Panc1 (cell line): ENCODE measurements around the gene RRAS. TPM values are rescaled to one million over a fixed set of nuclear protein-coding genes. Genes with fewer than 3 reads are reported as not detected.

Experiments used
- ATAC-seq: fragments of 200-7000 bp; cut with Tn5 transposase; 2 replicates; pipeline ENCODE4 v1.9.1; 2020; ENCODE audit warnings: mild to moderate bottlenecking, moderate library complexity
- BruUV-seq: library from RNA; stranded (reverse); fragments of 400-500 nt; replicated peaks from 2 replicates; lab custom pipeline; 2021; lab: Mats Ljungman, UMichigan
- CTCF ChIA-PET: fragments of 300-600 bp; sonication (Branson Sonifier 250); formaldehyde crosslinking; loops from one replicate; lab custom pipeline; 2022; ENCODE audit warnings: antibody characterized with exemption; lab: Charles Lee
- POLR2A ChIA-PET: fragments of 300-600 bp; sonication (Branson Sonifier 250); formaldehyde crosslinking; loops from one replicate; lab custom pipeline; 2022; ENCODE audit warnings: antibody characterized with exemption; lab: Charles Lee
- DNase-seq: peaks from one replicate; pipeline ENCODE4 v3.0.0-alpha.2; 2010; ENCODE audit warnings: low read depth, low spot score
- H3K27ac ChIP-seq: 2 replicates; pipeline ENCODE4 v1.5.1; 2011; ENCODE audit warnings: mild to moderate bottlenecking, low read length, inconsistent platforms
- H3K27me3 ChIP-seq: fragments of 200-500 bp; sonication (Bioruptor generic); 2 replicates; pipeline ENCODE4 v1.6.0; 2014; ENCODE audit warnings: low read length, inconsistent platforms; ENCODE audit not compliant: control insufficient read depth, insufficient read depth
- H3K36me3 ChIP-seq: fragments of 200-500 bp; sonication (Bioruptor generic); 2 replicates; pipeline ENCODE4 v1.5.1; 2014; ENCODE audit warnings: inconsistent platforms, mild to moderate bottlenecking, low read length, moderate library complexity; ENCODE audit not compliant: control insufficient read depth, insufficient read depth
- H3K4me1 ChIP-seq: 2 replicates; pipeline ENCODE4 v1.5.1; 2011; ENCODE audit warnings: inconsistent platforms, mild to moderate bottlenecking, low read length, moderate library complexity; ENCODE audit not compliant: control insufficient read depth, insufficient read depth
- H3K4me3 ChIP-seq, 2 experiments: 2 replicates each; pipeline ENCODE4 v1.5.1; 2011 to 2012; ENCODE audit warnings: low read depth in 2 of 2, low read length in 2 of 2, mild to moderate bottlenecking in 2 of 2, inconsistent platforms in 1 of 2, moderate library complexity in 1 of 2
- H3K9me3 ChIP-seq: fragments of 200-500 bp; sonication (Bioruptor generic); 2 replicates; pipeline ENCODE4 v1.5.1; 2014; ENCODE audit warnings: low read depth, mild to moderate bottlenecking, inconsistent platforms, low read length, moderate library complexity; ENCODE audit not compliant: control insufficient read depth, insufficient read depth
- POLR2AphosphoS5 ChIP-seq: IDR thresholded peaks from 2 replicates; pipeline ENCODE4 v1.6.1; 2012; ENCODE audit warnings: mild to moderate bottlenecking, low read depth, low read length, moderate library complexity
- REST ChIP-seq, 2 experiments: IDR thresholded peaks; 2 replicates each; pipeline ENCODE4 v1.6.1; 2011 to 2012; ENCODE audit warnings: low read depth in 2 of 2, control low read depth in 1 of 2, low read length in 1 of 2, mild to moderate bottlenecking in 1 of 2, moderate library complexity in 1 of 2; ENCODE audit not compliant: insufficient read depth in 1 of 2
- SIN3A ChIP-seq: IDR thresholded peaks from 2 replicates; pipeline ENCODE4 v1.6.1; 2012; ENCODE audit warnings: low read depth, mild to moderate bottlenecking, low read length, moderate library complexity, borderline replicate concordance; ENCODE audit not compliant: insufficient read depth
- TCF7L2 ChIP-seq: IDR thresholded peaks from 2 replicates; pipeline ENCODE4 v1.6.1; 2011; ENCODE audit warnings: mild to moderate bottlenecking, low read depth, low read length, inconsistent platforms
- in situ Hi-C: cut with HindIII; loops from 2 replicates; pipeline ENCODE4 v1.10.0; 2016; ENCODE audit warnings: low sequenced_read_pairs, low pct_unique_long_range_greater_than_20kb
- intact Hi-C: fragments of 100-400 bp; cut with micrococcal nuclease; formaldehyde crosslinking; loops from one replicate; pipeline ENCODE4 v1.10.0; 2022; ENCODE audit not compliant: unreplicated experiment
- total RNA-seq: library from RNA; stranded (reverse); gene quantifications from one replicate; pipeline ENCODE4 v1.2.1, GENCODE V29; 2021; ENCODE audit not compliant: unreplicated experiment
- TF ChIP-seq, protein P1 (sequence below): fragments of 450-650 bp; IDR thresholded peaks from 2 replicates; pipeline ENCODE4 v1.5.1; 2017; ENCODE audit warnings: mild to moderate bottlenecking

Gene RRAS
- total RNA-seq, 1 experiment from 2014 or later = 64.4 TPM

- BruUV-seq = TSS peak; percentile 55
- ChIA-PET POLR2A (interaction anchor here (0.5 kb wide), 1 partner anchor 20 kb away, joined by 5 read pairs; no protein-coding TSS in a partner anchor), CTCF (no interaction called here)
These were observed 25.7 kb downstream of the RRAS start for GRCh38 chr19:49614096-49614833.

GRCh38 chr19:49613374-49613773, 26.6 kb downstream of the RRAS start:
- no peak for DNase-seq
- no peak overlapping the region for H3K4me3 ChIP-seq
- intact Hi-C loops (no loop called here), in situ Hi-C loops (no loop called here)
- TF ChIP-seq POLR2AphosphoS5 = no peak
- TF ChIP-seq, protein P1, sequence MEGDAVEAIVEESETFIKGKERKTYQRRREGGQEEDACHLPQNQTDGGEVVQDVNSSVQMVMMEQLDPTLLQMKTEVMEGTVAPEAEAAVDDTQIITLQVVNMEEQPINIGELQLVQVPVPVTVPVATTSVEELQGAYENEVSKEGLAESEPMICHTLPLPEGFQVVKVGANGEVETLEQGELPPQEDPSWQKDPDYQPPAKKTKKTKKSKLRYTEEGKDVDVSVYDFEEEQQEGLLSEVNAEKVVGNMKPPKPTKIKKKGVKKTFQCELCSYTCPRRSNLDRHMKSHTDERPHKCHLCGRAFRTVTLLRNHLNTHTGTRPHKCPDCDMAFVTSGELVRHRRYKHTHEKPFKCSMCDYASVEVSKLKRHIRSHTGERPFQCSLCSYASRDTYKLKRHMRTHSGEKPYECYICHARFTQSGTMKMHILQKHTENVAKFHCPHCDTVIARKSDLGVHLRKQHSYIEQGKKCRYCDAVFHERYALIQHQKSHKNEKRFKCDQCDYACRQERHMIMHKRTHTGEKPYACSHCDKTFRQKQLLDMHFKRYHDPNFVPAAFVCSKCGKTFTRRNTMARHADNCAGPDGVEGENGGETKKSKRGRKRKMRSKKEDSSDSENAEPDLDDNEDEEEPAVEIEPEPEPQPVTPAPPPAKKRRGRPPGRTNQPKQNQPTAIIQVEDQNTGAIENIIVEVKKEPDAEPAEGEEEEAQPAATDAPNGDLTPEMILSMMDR = no peak
- no peak for TF ChIP-seq REST (IDR thresholded peaks at IDR 0.05; ENCODE audit: insufficient read depth in 1 of 2, low read depth in 2 of 2, low read length in 1 of 2)
- no peak for TF ChIP-seq SIN3A
- no peak for TF ChIP-seq TCF7L2
- H3K36me3 ChIP-seq = no peaks in the 10 kb centered on the region
- no peaks in the 10 kb centered on the region for H3K9me3 ChIP-seq
- H3K27ac ChIP-seq = no peak overlapping the region
- peaks cover 7% of the 10 kb centered on the region for H3K4me1 ChIP-seq
- ATAC-seq = peak; percentile 65; the same call in 1 of the 2 replicates
- no TSS peak for BruUV-seq
- POLR2A ChIA-PET = no interaction called here
- no peaks in the 10 kb centered on the region for H3K27me3 ChIP-seq
- CTCF ChIA-PET = no interaction called here

More at GRCh38 chr19:49614096-49614833, 25.7 kb downstream of the RRAS start:
- H3K4me3 ChIP-seq = no peak overlapping the region
- in situ Hi-C loops (no loop called here), intact Hi-C loops (no loop called here)
- TF ChIP-seq, protein P1 = no peak
- TF ChIP-seq REST (IDR thresholded peaks at IDR 0.05; ENCODE audit: insufficient read depth in 1 of 2, low read depth in 2 of 2, low read length in 1 of 2) = no peak
- no peak for TF ChIP-seq SIN3A
- TF ChIP-seq TCF7L2 = no peak
- TF ChIP-seq POLR2AphosphoS5 = no peak
- peaks cover 7% of the 10 kb centered on the region for H3K4me1 ChIP-seq
- H3K36me3 ChIP-seq = no peaks in the 10 kb centered on the region
- peak overlapping the region; percentile 34; the same call in 1 of the 2 replicates for H3K27ac ChIP-seq
- no peaks in the 10 kb centered on the region for H3K27me3 ChIP-seq
- peak; percentile 52 for DNase-seq
- ATAC-seq = peak; percentile 82
- H3K9me3 ChIP-seq = no peaks in the 10 kb centered on the region
